HG02763 (cell line): ENCODE measurements around the gene EXOC3.
"Not testable (repeated sequence)": the region's sequence is repeated elsewhere in the genome, so short reads cannot be mapped to it uniquely, and the experiment has no call there.

Experiments
- ATAC-seq: cut with Tn5 transposase; IDR thresholded peaks from one replicate; pipeline ENCODE4 v1.9.1; 2021; ENCODE audit warnings: mild to moderate bottlenecking, moderate library complexity; ENCODE audit not compliant: unreplicated experiment

The EXOC3 gene

DNA sequence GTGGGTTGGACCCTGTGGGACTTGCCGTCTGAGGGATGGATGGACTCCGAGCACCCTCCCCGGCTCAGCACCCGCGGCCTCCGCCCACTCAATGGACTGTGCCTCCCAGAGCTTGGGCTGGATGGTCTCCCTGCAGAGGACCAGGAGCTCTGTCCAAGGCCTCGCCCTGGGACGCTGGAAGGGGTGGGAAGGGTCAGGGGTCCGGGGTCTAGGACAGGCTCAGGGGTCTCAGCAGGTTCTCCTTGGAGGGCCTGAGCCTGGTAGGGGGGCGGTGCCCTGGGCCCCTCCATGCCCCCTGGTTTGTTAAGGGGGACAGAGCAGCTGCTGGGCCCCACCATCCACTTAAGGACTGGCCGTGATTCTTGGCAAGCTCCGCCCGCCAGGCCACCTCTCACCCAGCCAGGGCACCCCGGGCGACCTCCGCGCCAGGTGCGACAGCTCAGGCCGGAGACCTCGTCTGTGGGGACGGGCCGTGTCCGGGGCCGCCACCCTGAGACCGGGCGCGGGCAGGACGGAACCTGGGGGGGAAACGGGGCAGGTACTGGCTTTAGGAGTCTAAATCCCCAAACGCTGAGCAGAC lies 29.2 kb downstream of the EXOC3 start:
- peak; percentile 4 for ATAC-seq

DNA sequence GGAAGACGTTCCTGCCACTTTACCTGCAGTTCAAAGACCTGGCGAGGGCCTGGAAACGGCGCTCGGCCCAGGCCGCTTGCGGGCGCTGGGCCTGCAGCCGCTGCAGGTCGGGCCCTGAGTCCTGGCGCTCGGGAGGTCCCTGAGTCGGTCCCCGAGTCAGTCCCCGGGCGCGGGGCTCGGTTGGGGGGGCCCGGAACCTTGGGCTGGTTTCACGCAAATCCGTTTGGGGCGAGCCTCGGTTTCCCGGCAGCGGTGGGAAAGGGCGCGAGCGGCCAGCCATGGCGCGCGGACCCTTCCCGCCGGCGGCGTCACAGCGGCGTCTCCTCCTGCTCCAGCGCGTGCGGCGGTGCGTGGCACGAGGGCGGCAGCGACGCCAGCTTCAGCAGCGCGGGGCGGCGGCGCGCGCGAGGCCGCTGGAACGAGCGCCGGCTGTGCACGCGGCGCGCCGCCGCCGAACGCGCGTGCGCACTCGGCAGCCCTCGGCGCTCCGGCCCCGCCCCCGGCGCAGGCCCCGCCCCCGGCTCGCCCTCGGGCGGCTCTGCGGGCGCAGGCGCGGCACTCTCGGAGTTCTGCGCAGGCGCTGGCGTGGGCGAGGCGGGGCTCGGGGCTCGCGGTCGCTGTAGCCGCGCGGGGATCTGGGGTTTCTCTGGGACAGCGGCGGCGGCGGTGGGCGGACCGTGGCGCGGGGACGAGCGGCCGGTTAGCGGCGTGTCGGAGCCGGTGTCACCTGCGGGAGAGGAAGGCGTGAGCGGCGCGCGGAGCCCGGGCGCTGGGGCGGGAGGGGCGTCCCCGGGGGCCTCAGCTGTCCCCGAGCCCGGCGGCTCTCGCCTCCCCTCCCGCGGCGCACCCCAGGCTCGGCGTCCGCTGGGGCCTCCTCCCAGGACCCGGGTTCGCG lies 29.9 kb downstream of the EXOC3 start:
- ATAC-seq, result peak; percentile 67

DNA sequence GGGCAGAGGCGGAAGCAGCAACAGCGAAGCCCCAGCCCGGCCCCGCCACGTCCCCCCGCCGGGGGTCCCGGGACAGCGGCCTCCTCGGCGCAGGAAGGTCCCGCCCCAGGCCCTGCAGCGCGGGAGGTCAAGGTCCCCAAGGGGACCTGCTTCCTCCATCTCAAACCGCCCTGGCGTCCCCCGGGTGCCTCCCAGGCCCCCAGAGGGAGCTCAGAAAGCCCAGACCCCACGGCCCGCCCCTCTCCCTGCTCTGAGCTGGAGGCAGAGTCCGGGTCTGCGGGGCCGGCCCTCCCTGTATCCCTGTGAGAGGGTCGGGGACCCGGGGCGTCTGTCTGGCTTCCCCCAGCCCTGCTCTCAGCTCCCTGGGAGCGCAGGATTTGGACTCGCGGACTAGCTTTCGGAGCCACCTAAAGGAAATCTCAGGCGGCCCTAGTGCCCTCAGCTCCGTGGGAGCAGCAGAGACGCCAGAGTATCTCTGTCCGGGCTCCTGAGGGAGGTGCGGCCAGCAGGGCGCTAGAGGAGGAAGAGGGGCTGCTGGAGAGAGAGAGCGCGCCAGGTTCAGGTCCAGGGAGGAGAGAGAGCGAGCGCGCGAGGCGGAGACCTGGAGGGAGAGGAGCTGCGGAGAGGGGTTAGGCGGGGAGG lies 30.7 kb downstream of the EXOC3 start:
- peak; percentile 9 for ATAC-seq

DNA sequence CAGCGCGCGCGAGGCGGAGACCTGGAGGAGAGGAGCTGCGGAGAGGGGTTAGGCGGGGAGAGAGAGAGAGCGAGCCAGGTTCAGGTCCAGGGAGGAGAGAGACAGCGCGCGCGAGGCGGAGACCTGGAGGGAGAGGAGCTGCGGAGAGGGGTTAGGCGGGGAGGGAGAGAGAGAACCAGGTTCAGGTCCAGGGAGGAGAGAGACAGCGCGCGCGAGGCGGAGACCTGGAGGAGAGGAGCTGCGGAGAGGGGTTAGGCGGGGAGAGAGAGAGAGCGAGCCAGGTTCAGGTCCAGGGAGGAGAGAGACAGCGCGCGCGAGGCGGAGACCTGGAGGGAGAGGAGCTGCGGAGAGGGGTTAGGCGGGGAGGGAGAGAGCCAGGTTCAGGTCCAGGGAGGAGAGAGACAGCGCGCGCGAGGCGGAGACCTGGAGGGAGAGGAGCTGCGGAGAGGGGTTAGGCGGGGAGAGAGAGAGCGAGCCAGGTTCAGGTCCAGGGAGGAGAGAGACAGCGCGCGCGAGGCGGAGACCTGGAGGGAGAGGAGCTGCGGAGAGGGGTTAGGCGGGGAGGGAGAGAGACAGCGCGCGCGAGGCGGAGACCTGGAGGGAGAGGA lies 31.4 kb downstream of the EXOC3 start:
- ATAC-seq, result not testable (repeated sequence)

DNA sequence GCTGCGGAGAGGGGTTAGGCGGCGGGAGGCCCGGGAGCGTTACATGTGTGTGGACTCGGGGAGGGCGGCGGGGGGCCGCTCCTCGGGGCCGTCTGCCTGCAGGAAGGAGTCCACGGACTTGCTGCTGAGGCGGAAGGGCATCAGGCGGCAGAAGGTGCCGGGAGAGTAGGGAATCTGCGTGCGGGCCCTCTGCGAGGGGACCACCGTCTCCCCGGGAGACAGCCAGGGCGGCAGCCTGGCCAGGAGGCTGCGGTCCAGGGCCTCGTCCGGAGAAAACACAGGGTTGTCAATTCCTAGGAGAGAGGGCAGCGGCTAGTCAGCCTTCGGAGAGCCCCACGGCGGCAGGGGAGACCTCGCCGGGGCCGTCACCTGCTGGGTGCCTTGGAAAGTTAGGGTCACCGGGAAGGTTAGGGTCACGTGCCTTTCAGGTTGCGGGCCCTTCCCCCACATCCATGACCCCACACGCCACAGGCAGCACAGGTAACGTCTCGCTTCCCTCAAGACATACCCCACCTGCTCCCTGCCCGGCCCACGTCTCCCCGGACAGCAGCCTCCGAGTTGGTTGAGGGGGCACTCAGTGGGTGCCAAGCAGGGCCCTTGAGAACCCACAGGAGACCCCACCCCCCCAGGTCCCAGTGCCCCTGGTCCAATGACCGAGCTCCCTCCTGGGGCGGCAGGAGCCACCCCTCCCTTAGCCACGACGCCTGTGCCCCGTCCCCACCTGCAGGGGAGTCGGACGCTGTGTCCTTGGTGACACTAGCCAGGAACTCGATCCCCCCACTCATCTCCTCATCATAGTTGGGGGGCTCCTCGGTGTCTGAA lies 32.1 kb downstream of the EXOC3 start:
- no peak for ATAC-seq

DNA sequence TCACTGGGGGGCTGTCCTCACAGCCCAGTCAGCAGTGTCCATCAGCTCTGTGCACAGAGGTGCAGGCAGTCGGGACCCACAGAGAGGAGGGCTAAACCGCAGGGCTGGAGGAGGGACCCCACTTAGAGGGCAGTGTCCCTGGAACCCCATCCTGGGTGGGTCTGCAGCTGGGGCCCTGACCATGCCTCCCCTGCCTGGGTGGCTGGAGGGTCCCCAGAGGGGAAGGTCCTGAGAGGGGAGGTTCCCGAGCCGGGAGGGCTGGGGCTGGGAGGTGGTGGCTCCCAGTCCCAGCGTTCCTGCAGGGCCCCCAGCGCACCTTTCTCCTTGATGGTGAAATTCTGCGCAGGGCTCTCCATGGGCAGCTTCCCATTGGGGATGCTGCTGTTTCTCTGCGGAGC lies 32.7 kb downstream of the EXOC3 start:
- no peak for ATAC-seq

DNA sequence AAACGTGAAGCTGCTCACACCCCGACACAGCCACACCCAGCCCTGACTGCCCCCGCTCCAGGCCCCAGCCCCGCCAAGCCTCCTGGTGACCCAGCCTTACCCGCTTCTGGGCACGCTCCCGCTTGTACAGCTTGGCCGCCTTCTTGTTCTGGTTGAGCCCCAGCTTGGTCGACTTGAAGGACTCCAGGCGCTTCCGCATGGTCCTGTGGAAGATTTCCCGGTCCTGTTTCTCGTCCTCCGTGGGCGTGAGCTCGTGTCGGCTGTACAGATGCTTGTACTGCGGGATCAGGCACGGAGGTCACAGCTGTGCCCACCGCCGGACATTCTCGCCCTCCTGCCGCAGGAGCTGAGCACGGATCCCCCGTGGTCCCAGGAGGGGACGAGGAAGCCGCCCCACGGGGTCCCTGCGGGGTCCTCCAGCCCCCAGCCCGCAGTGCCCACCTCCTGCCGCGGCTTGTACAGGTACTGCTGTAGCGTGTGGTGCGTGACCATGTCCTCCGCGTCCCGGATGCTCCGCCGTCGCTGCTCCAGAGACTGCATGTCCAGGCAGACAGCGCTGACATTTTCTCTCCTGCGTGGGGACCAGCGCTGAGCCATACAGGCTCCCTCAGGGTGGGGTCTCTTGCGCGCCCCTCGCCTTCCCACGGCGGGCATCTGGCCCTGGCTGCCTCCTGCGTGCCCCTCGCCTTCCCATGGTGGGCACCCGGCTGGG lies 33.3 kb downstream of the EXOC3 start:
- ATAC-seq, result no peak

DNA sequence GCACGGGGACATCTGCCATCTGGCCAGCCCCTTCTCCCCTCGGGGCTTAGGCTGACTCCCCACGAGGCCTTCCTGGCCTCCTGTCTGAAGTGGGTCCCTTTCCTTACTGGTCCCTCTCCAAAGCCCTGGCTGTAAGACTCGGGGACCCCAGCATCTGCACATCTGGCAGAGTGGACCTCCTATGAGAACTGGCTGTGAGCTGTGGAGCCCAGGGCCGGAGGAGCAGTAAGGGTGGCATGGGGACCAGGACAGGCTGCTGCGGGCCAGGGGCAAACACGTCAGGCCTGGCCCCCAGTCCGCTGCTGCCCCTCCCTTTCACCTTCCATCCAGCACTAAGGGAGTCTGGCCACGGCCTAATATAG lies 33.8 kb downstream of the EXOC3 start:
- ATAC-seq, result no peak

DNA sequence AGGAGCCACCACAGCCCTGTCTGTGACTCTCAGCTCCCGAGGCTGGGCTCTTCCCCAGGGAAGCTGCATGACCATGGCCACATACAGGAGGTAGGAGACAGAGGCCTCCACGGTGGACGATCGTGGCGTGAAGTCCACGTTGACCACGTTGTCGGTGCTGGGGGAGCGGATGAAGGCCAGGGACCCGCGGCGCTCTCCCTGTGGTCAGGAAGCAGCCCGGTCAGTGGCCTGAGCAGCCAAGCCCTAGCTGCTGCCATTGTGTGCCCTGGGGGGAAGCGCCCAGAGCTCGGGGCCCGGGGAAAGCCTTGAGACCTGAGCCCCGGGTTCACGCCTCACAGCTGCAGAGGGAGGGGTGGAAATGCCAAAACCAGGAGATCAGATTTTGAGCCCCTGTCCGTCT lies 34.3 kb downstream of the EXOC3 start:
- no peak for ATAC-seq

DNA sequence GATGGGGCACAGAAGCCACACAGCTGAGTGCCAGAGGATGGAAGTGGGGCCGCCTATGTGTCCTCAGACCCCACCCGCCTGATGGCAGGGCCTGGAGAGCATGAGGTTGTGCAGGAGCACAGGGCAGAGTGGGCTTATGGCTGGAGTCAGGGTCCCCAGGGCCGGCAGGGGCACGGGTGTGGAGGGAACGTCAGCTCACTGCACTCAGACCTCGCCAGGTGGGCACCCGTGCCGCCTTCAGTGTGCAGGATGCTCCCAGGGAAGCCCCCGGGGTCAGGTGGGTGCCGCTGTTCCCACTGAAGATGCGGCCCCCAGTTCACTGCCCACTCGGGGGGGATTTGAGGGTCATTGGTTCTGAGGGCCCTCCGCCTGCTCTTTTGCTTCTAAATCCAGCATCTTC lies 34.9 kb downstream of the EXOC3 start:
- no peak for ATAC-seq

DNA sequence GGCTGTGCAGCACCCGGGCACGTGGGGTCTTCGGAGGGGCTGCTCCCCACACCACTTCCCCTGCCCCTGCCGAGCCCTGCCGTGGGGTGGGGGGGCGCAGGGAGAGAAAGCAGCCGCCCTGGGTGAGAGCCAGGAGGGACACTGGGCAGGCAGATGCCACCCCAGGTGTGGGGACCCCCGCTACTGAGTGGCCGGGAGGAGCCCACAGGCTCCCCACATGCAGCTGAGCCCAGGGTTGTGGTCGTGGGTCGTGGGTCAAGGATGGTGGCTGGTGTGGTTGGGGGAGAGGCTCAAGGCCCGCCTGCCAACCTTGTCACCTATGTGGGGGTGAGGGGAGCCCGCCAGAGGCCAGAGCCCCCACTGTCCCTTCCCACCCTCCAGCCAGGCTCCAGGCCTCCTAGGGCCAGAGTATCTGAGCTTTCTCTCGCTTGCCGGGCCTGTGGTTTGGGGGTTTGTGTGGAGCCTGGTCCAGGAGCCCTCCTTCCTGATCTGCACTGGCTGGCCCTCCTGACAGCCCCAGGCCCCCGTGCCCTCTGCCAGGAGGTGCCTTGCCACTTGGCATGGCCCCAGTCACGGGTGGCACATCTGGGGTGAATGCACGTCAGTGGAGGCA lies 35.5 kb downstream of the EXOC3 start:
- ATAC-seq, result no peak

DNA sequence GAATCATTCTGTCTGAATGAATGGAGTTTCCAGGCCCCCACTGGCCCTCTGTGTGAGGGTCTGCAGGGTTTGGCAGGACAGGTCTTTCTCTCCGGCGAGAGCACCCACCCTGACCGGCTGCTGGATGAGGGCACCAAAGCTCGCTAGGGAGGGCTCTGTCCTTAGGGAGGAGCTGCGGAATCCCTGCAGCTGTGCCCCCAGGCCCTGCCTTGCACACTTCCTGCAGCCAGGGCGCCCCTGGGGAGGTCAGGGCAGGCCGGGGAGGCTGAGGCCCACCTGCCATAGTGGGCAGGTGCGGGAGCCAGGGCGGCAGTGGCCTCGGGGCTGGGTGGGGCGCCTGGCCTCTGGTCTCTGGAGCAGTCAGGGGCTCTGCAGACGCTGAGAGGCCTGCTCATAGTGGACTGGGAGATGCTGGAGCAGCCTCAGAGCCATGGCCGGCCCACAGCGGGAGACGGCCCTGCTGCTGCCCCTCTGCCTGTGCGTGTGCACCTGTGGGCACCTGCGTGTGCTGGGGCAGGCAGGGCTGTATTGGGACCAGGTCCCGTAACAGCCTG lies 36.1 kb downstream of the EXOC3 start:
- ATAC-seq, result no peak

DNA sequence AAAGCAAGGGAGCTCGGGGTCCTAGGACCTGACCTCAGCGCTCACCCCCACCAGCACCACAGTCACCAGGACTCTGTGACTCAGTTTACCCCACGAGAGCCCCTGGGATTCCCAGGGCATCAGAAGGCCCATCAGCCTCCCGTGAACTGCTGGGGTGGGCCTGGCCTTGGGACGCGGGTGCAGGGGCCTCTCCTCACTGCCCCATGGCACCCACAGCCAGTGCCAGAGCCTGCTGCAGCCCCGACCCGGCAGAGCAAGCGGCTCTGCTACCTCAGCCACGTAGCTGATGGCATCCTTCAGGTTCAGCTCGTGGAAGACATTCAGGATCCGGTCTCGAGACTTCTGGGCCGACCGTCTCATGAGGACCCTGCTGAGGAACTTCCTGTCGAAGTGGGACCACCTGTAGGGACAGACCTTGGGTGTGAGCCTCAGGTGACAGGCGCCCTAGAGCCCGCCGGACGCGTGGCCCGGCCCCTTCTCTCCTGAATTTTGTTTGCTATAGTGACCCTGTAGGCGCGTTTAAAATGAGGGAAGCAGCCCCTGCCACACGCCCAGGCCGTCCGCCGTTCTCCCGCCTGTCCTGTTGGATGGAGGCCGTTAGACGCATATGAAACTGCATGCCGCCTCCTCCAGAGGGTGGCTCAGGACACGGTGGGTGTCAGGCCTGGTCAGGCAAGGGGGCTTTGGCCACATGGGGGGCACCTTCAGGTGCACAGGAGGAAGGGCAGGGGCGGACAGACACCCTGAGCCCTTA lies 36.8 kb downstream of the EXOC3 start:
- no peak for ATAC-seq

DNA sequence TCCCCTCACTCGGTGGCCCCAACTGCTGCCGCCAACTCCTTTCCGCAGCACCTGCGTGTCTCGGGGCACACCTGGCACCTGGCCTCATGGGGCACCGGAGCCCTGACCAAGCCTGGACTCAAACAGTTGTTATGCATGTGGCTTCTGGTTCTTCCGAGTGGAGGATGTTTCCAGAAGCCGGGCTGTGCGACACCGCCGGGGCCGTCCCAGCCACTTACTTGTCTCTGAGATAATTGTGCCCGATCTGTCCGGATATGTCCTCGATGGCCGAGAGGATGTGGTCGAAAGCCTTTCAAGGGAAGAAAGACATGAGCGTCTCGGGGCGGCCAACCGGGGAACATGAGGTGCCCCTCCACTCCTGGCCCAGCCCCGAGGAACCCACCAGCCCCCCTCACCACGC lies 38.4 kb downstream of the EXOC3 start:
- no peak for ATAC-seq

DNA sequence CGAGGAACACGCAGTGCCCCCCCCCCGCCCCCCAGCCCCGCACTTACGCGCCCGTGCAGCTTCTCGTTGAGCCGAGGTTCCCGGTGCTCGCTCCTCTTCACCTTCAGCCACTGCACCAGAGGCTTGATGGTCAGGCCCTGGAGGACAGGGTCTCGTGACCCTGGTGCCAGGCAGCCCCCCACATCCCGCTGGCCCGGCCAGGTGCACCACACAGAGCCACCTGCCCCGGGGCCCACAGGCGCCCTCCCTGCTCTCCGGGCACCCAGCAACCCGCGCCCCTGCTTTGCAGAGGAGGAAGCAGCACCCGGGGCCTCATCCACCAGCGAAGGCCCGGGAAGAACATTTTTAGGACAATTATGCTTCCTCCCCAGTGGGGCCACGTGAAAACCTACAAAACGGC lies 39.0 kb downstream of the EXOC3 start:
- no peak for ATAC-seq

DNA sequence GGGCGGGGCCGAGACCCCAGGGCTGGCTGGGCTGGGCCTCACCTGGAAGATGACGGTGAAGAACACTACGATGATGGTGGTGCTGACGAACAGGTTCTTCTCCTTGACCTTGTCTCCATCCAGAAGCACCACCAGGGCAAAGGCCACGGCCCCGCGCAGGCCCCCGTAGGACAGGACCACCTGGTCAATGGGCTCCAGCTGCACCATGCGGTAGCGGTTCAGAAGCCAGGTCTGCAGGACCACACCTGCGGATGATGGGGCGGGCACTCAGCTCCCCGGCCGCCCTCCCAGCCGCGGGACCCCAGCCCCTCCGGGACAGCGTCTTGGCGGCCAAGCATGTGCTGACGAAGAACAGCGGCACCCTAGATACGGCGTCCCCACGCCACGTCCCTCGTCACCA lies 39.5 kb downstream of the EXOC3 start:
- ATAC-seq, result no peak

DNA sequence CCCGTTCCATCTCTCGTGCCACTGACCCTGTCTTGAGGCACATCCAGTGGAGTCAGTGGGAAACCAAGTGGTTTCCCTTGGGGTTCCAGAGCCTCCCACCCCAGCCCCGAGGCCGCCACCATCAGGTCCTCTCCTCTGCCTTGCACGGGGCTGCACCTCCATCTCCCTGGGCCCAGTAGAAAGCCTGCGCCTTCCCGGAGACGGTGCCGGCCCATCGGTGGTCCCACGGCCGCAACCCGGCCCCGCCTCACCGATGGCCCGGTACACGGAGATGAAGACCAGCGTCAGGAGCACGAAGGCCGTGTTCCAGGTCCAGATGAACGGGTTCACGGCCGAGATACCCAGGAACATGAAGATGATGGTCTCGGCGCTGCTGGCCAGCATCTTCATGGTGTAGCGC lies 40.0 kb downstream of the EXOC3 start:
- ATAC-seq, result no peak

DNA sequence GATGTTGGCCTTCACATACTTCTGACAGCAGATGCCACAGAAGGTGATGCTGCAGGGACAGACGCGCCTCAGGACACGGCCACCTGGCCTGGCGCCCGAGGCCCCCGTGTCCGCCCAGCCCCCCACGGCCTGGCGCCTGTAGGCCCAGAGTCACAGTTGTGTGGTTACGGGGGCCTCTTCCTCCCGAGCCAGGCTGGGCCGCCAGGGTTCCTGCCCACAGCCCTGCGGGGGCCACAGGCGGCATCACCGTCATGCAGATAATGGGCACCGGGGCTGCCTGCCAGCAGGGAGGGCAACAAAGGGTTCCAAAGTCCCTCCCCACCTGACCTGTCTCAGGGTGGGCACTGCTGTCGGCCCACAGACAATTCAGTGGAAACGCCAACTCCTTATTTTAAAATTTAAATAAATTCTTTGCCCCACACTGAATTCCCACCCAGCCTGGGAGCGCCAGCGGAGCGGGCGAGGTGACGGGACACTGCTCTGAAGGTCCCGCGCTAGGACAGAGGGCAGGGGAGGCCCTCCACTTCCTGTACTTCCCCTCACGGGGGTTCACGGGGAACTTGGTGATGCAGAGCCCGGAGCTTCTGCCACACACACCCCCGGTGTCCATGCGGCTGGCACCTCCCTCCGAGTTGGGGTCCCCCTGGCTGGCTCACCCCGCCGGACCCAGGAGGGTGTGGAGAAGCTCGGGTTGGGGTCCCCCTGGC lies 40.6 kb downstream of the EXOC3 start:
- no peak for ATAC-seq
